Measurements from ENCODE around the gene TMED9. TPM values are rescaled to one million over a fixed set of nuclear protein-coding genes. Genes with fewer than 3 reads are reported as not detected.

Gene TMED9
- total and polyA plus RNA-seq, 2 of the 4 experiments (the other 2 are of a cell fraction): 123 to 357 TPM

- no peak overlapping the region for H2BK120ac ChIP-seq (ENCODE audit: low read depth, low read length)
- H3K9me1 ChIP-seq (ENCODE audit: insufficient read depth, low read length): no peaks in the 10 kb centered on the region
- peaks cover 27% of the 10 kb centered on the region; the same call in 1 of the 2 replicates for H3K36me3 ChIP-seq (ENCODE audit: control insufficient read depth, insufficient read depth, low read length)
- H4K20me1 ChIP-seq (ENCODE audit: insufficient read depth, low read length): peaks cover 5% of the 10 kb centered on the region; the same call in 1 of the 2 replicates
- H2BK20ac ChIP-seq (ENCODE audit: low read depth, low read length): no peak overlapping the region
- DNase-seq: no peak
- H3K4me3 ChIP-seq (ENCODE audit: insufficient read depth, low read depth, low read length): no peak overlapping the region
- CTCF ChIA-PET: interaction anchor here (0.8 to 1.2 kb wide), 2 partner anchors 11 to 547 kb away, joined by 3 read pairs; partner anchors contain the start of gene NHP2
- no peak overlapping the region for H2AFZ ChIP-seq (replicated peaks; ENCODE audit: low read length, poor library complexity)
- H4K8ac ChIP-seq (ENCODE audit: low read depth in 2 of 2, low read length in 2 of 2): no peak overlapping the region
- H2BK5ac ChIP-seq (ENCODE audit: low read depth, low read length, poor library complexity, severe bottlenecking): no peak overlapping the region
- no peak overlapping the region for H2BK15ac ChIP-seq (ENCODE audit: low read depth, low read length)
- ATAC-seq (ENCODE audit: low read depth): no peak
- TF ChIP-seq RFX5 (IDR thresholded peaks at IDR 0.05; ENCODE audit: low read depth, low read length) (no peak), MAFK (IDR thresholded peaks at IDR 0.05; ENCODE audit: low read depth, low read length) (no peak), MXI1 (IDR thresholded peaks at IDR 0.05; ENCODE audit: borderline replicate concordance, low read depth, low read length) (no peak)
- no peak overlapping the region for H3K4me2 ChIP-seq (ENCODE audit: low read depth, low read length)
- H3K27ac ChIP-seq (ENCODE audit: insufficient read depth, low read length): no peak overlapping the region
- dilution Hi-C loops (cut with HindIII; ENCODE audit: low sequenced_read_pairs, unreplicated experiment): no loop called here
- 94% methylated on average over 14 of the region's 22 CpGs; no CpG with 5 or more reads in 1 of the 2 experiments for WGBS, 2 experiments (ENCODE audit: extremely low coverage in 2 of 2, insufficient read length in 1 of 2)
- H2AK9ac ChIP-seq (replicated peaks; ENCODE audit: low read depth, low read length, poor library complexity): no peak overlapping the region
- POLR2A ChIA-PET (ENCODE audit: unreplicated experiment): no interaction called here
- H3K23ac ChIP-seq (ENCODE audit: low read depth, low read length): no peak overlapping the region
- no peak overlapping the region for H3K14ac ChIP-seq (replicated peaks; ENCODE audit: low read depth, low read length)
- no peak overlapping the region for H3K4ac ChIP-seq (ENCODE audit: low read depth, low read length)
- H3K9ac ChIP-seq (ENCODE audit: low read depth, low read length): no peak overlapping the region
- peaks cover 1 to 18% of the 10 kb centered on the region in 2 experiments for H3K79me1 ChIP-seq (ENCODE audit: low read depth in 1 of 2, low read length in 2 of 2)
- H4K5ac ChIP-seq (ENCODE audit: low read depth, low read length): no peak overlapping the region
- H3K56ac ChIP-seq (ENCODE audit: extremely low read depth, insufficient read depth, low read length): no peak overlapping the region
- no TSS peak for BruUV-seq (replicated peaks)
- in situ Hi-C loops (cut with MboI; ENCODE audit: low sequenced_read_pairs): loop anchor here (10.0 to 25.0 kb wide), 2 partner anchors 456 to 548 kb away; partner anchors contain the start of gene NHP2
- intact Hi-C loops (cut with micrococcal nuclease): loop anchor here (1.0 to 10.0 kb wide), 3 partner anchors 456 to 558 kb away; no protein-coding TSS in a partner anchor
- no peaks in the 10 kb centered on the region for H3K9me3 ChIP-seq (ENCODE audit: control insufficient read depth, insufficient read depth, low read length)
- no peaks in the 10 kb centered on the region for H3K27me3 ChIP-seq (ENCODE audit: control insufficient read depth, insufficient read depth, low read length)
- H2AK5ac ChIP-seq (ENCODE audit: low read depth, low read length): no peak overlapping the region
- no peak overlapping the region for H3K18ac ChIP-seq (ENCODE audit: low read depth, low read length)
- no peaks in the 10 kb centered on the region; the same call in 1 of the 2 replicates for H3K4me1 ChIP-seq (ENCODE audit: control insufficient read depth, insufficient read depth, low read length)
- no peak overlapping the region for H4K91ac ChIP-seq (ENCODE audit: insufficient read depth, low read depth, low read length)
Measured at GRCh38 chr5:177606071-177607051, 14.4 kb downstream of the TMED9 start.
